Stimulated activated CD4-positive, alpha-beta T cell treated with anti-CD3 and anti-CD28 coated beads, Interleukin-15, amount 100 ng/mL, for 48 hours (primary cell): ENCODE measurements around the gene HFE.

Experiments
- DNase-seq, 2 donors: peaks; one replicate each; pipeline ENCODE4 v3.0.0-alpha.2; 2020; ENCODE audit warnings: low read depth in 2 of 2

Gene HFE

DNA sequence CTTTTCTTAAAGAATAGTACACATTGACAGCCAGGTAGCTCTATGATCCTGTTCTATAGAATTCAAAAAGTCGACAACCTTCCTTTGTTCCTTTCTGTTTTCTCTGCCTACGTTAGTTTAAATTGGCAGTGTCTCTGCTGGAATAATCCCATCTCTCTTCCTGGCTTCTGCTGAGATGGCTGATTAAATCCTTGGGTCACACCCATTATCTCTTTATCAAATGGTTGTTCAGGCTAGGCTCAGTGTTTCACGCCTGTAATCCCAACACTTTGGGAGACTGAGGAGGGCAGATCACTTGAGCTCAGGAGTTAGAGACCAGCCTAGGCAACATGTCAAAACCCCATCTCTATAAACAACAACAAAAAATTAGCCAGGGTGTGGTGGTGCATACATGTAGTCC, 44.4 kb downstream of the HFE start:
- no peak for DNase-seq

DNA sequence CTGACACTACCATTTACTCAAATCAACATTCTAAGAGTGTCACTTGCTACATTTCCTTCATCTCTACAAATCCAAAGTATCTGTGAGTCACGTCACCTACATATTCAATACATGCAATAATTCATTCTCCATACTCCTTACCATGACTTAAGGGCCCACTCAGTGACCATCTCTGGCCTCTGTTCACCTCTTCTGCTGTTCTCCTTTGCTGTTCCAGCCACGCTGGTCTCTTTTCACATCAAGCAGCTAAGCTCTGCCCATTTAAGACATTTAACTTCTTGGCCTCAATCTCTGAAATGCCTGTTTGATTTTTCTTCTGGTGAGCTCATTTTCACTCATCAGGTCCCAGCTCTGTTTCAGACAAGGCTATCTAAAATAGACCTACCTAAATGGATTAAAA, 46.5 kb downstream of the HFE start:
- no peak for DNase-seq

- no peak for DNase-seq
These were observed 49.1 kb downstream of the HFE start for GRCh38 chr6:26136321-26136720.

DNA sequence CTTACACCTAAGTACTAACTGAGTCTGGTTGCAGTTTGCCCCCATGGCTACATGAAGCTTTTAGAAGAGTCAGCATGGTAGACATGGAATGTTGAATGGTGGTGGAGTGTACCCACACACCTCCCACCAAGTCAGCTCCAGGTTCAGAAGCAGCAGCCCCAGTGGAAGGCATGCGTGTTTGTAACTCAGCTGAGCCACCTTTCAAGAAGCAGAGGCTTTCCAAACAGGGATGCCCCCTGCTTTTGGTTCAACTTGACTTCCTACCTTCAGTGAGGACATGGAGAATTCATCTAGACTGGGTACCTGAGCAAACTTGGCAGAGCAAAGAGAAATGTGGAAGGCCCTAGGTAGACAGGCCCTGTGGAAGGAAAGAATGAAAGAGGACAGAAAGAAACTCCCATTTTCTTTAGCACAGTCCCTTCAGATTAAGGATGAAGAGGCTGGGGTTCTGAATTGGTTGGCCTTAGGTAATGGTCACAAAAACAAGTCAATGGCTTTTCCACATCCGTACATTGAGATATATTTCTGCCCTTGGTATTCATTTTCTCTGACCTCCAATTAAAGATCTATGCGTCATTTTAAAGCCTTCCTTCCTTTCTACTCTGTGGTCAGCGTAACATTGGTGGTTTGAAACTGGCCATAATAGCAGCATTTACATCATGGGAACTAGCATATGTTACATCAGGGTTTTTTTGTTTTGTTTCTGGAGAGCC, 53.2 kb downstream of the HFE start:
- DNase-seq = no peak

- no peak for DNase-seq
These were observed 53.7 kb downstream of the HFE start for GRCh38 chr6:26140967-26141294.

GRCh38 chr6:26141378-26141904, 54.2 kb downstream of the HFE start:
- DNase-seq = no peak

DNA sequence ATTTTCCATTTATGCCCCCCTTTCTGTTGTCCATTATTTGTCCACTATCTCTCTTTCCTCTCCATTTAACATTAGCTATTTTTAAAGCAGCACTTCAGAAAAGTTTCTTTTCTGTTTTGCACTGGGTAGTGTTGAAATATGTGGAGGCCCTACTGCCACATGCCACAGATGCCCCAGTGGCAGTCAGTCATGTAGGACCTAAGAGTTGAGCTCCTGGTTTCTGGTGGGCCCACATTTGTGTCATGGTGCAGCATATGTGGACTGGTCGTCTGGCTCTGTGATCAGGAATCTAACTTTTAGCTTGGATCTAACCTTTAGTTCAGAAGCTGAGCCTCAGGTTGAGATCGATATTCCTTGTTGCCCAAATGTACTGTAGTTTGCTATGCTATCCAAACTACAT, 54.8 kb downstream of the HFE start:
- no peak for DNase-seq
